GM19438 (cell line): ENCODE results near the gene ANG.
"Not testable (repeated sequence)": the region's sequence is repeated elsewhere in the genome, so short reads cannot be mapped to it uniquely, and the experiment has no call there.

Source experiments
- ATAC-seq: cut with Tn5 transposase; IDR thresholded peaks from one replicate; pipeline ENCODE4 v1.9.1; 2021; ENCODE audit warnings: low read depth; ENCODE audit not compliant: unreplicated experiment

Gene ANG

GRCh38 chr14:20733684-20734429 is 45.3 kb downstream of the ANG start:
- ATAC-seq: no peak

GRCh38 chr14:20734430-20734806 is 45.9 kb downstream of the ANG start:
- no peak for ATAC-seq

GRCh38 chr14:20738292-20738691 is 49.7 kb downstream of the ANG start:
- ATAC-seq: not testable (repeated sequence)

- no peak for ATAC-seq
Observed at GRCh38 chr14:20742132-20742531, 53.6 kb downstream of the ANG start.

GRCh38 chr14:20743556-20743955 is 55.0 kb downstream of the ANG start:
- ATAC-seq: no peak
